Activated T-helper 1 cell treated with anti-CD3 and anti-CD28 coated beads, Interleukin-2, amount 50 U/mL, for 16 hours (primary cell): Measurements from ENCODE around the gene ZNF582.

ENCODE experiments used
- DNase-seq, 2 donors: peaks; one replicate each; pipeline ENCODE4 v3.0.0-alpha.2; 2020; ENCODE audit warnings: low read depth in 1 of 2, low spot score in 1 of 2

The ZNF582 gene

GRCh38 chr19:56393119-56394012 is at the start of gene ZNF582:
Gene ZNF582 (minus strand): TSS chr19:56393534. CDS start chr19:56391752, 1,782 bp downstream.
- peak; percentile 74 to 81 for DNase-seq

DNA sequence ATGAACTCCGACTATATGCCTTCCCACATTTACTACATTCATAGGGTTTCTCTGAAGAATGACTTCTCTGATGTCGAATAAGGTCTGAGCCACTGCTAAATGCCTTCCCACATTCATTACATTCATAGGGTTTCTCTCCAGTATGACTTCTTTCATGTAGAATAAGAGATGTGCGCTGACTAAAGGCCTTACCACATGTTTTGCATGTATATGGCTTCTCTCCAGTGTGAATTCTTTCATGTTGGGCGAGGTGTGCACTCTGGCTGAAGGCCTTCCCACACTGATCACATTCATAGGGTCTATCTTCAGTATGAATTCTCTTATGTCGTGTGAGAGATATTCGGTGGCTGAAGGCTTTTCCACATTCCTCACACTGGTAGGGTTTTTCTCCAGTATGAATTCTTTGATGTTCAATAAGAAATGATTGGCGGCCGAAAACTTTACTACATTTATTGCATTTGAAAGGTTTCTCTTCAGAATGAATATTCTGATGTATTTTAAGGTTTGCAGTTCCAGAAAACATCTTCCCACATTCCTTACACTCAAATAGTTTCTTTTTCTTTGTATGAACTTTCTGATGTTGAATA is 48.0 kb upstream of the ZNF582 start:
- no peak for DNase-seq

DNA sequence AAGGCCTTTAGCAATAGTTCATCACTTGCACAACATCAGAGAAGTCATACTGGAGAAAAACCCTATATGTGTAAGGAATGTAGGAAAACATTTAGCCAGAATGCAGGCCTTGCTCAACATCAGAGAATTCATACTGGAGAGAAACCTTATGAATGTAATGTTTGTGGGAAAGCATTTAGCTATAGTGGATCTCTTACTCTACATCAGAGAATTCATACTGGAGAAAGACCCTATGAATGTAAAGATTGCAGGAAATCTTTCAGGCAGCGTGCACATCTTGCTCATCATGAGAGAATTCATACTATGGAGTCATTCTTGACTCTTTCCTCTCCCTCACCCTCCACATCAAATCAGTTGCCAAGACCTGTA is 30.6 kb upstream of the ZNF582 start:
- no peak for DNase-seq

DNA sequence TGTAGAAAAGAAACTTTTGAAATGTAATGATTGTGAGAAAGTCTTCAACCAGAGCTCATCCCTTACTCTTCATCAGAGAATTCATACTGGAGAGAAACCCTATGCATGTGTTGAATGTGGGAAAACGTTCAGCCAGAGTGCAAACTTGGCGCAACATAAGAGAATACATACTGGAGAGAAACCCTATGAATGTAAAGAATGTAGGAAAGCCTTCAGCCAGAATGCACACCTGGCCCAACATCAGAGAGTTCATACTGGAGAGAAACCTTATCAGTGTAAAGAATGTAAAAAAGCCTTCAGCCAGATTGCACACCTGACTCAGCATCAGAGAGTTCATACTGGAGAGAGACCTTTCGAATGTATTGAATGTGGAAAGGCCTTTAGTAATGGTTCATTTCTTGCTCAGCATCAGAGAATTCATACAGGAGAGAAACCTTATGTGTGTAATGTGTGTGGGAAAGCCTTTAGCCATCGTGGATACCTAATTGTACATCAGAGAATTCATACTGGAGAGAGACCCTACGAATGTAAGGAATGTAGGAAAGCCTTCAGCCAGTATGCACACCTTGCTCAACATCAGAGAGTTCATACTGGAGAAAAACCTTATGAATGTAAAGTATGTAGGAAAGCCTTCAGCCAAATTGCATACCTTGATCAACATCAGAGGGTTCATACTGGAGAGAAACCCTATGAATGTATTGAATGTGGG is 30.1 kb upstream of the ZNF582 start:
- DNase-seq, result no peak

GRCh38 chr19:56405062-56405461 is 11.7 kb upstream of the ZNF582 start:
- no peak for DNase-seq

DNA sequence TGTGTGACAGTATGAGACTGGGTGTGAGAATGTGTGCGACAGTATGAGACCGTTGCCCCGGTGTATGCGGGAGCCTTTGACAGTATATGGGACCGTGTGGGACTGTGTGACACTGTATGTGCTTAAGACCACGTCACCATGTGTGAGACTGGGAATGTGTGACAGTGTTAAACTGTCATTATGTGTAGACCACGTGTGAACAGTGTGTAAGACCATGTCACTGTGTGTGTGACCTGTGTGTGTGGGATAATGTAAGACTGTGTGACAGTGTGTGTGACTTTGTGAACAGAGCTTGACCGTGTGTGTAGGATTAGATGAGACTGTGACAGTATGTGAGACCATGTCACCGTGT is 11.3 kb upstream of the ZNF582 start:
- DNase-seq, result no peak

DNA sequence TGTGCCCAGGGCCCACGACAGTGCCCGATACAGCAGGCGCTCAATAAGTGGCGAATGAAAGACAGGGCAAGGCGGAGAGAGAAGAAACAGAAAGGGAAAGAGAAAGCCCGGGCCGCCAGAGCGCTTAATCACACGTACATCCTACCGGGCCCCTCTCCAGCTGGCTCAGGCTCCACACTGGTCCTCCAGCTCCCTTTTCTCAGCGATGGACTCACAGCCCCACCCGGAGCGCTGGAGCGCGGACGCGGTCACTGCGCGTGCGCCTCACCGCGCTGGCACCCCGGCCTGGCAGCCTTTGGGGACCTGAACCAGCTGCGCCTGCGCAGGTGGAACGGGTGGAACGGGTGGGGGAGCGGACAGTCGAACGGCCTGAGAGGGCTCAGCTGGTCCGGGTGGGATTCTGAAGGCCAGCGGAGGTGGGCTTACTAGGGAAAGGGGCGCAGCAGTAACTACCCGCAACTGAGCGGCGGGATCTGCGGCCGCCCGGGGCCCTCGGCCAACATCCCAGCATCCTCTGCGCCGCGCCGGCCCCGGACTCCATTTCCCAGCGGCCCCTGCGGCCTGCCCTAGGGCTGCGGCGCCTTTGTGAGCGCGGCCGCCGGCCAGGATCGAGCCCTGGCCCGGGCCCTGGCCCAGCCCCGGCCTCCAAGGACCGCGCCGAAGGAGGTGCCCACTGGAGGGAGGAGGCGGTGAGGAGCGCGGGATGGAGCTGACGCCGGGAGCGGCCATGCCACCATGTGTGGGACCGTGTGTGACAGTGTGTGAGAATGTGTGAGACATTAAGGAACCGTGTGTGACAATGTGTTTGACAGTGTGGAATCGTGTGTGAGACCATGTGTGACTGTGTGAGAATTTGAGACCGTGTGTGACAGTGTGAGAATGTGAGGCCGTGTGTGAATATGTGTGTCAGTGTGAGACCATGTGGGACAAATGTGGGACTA is 10.7 kb upstream of the ZNF582 start, which contains the start of gene ZNF583:
Gene ZNF583 (plus strand): TSS at position 569 of the 941 bp plus-strand sequence. CDS start 2,783 bp downstream, outside the sequence.
- peak; percentile 78 to 86 for DNase-seq

DNA sequence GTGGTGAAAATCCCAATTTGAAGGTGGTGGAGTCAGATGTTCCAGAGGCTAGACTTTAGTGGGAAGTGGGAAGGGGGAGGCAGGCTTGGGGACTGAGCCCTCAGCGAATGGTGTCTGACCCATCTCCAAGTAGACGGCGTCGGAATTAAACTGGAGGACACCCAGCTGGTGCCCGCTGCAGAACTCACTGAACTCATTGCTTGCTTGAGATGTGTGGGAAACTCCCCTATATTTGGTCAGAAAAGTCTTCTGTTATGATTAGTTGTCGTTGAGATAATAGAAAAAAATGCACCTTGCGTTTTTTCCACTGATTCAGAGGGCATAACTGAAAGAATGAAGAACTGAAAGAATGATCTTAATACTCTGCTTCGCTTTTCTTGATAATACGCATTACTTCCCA is 9.9 kb upstream of the ZNF582 start:
- DNase-seq, result no peak

DNA sequence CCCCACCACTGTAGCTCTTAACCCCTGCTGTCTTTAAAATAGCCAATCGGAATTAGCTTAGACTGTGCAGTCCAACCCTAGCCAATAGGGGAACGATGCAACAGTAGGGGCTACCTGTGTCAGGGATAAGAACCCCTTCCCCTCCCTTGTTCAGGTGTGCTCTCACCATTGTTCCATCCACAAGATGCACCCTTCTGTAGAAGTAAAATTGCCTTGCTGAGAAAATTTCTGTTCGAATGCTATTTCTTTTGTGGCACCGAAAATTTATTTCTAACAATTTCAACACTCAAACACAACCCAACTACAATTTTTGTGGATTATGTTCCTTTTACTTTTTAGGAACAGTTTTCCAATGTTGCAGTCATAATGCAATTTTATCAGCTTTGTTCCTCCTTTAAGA is 7.2 kb upstream of the ZNF582 start:
- no peak for DNase-seq

DNA sequence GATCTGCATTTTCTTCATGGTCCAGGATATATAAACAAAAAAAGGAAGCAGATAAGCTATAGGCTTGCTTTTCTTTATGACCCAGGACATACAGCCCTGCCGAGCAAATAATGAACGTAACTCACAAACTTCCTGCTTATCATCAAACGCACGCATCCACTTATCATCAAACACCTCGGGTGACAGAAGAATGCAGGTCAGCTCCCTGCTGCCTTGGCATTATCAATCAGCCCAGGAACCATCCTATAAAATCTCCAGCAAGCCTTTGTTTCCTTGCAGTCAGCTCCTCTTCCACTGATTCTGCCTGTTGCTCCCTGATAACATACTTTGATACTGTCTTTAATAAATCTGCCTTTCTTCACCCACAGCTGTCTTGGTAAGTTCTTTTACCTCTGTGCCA is 5.5 kb upstream of the ZNF582 start:
- DNase-seq, result no peak

GRCh38 chr19:56383826-56384605 is 9.3 kb downstream of the ZNF582 start:
- DNase-seq, result no peak

GRCh38 chr19:56377105-56377924 is 16.0 kb downstream of the ZNF582 start:
- DNase-seq, result no peak

- DNase-seq, result no peak
Observed at GRCh38 chr19:56372281-56372680, 21.1 kb downstream of the ZNF582 start.

DNA sequence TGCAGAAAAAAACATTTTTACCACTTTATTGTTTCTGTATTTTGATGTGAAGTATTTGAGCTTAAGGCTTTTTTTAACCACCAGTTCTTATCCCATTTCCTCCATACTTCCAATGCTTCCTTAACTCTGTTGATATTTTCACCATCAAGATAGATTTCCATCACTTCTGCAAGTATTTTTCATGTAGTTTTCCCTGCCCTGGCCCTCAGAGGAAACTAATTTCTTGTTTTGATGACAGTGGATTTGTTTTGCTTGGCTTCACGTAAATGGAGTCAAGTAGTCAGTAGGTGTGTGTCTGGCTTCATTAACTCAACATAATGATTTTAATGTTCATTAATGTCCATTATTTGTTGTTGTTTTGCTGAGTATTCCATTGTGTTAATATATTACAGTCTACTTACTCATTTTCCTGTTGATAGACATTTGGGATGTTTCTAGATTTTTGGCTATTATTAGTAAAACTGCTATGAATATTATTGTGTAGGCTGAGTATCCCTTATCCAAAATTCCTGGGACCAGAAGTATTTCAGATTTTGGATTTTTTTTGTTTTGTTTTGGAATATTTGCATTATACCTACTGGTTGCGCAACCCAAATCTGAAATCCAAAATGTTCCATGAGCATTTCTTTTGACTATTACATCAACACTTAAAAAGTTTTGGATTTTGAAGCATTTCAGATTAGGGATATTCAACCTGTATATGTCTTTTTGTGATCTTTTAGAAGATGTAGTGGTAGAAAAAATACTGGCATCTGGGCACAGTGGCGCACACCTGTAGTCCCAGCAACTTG is 23.3 kb downstream of the ZNF582 start:
- no peak for DNase-seq

GRCh38 chr19:56367829-56368711 is 25.3 kb downstream of the ZNF582 start:
- DNase-seq, result peak; percentile 38 to 61

DNA sequence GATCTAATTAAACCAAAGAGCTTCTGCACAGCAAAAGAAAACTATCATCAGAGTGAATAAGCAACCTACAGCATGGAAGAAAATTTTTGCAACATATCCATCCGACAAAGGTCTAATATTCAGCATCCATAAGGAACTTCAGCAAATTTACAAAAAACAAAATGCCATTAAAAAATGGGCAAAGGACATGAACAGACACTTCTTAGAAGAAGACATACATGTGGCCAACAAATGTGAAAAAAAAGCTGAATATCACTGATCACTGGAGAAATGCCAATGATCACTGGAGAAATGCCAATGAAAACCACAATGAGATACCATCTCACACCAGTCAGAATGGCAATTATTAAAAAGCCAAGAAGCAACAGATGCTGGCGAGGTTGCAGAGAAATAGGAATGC is 32.5 kb downstream of the ZNF582 start:
- no peak for DNase-seq

DNA sequence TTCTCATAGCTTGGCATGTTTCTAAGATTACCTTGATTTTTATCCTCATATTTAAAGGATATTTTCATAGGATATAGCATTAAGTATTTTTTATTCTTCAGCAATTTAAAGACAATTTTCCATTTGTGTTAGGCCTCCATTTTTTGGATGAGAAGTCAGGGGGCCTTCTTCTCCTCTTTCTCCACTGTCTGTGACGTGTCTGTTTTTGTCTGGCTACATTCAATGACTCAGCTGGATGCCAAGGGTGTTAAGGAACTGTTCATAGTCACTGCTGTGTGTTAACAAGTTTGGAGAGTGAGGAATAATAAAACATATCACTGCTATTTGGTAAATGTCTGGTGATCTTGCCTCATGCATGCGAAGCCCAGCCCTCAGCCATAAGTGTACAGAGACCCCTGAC is 36.4 kb downstream of the ZNF582 start:
- DNase-seq, result no peak
